Immature natural killer cell (primary cell): Measurements from ENCODE around the gene ADD1. TPM values are rescaled to one million over a fixed set of nuclear protein-coding genes. Genes with fewer than 3 reads are reported as not detected.
"Not testable (repeated sequence)": the region's sequence is repeated elsewhere in the genome, so short reads cannot be mapped to it uniquely, and the experiment has no call there.

ENCODE experiments used
- DNase-seq, 3 donors: peaks; one replicate each; pipeline ENCODE4 v3.0.0; 2022; ENCODE audit warnings: mixed read lengths in 1 of 3
- H3K27ac Mint-ChIP-seq, 6 donors: one replicate each; pipeline ENCODE4 v1.8.0; 2020; ENCODE audit warnings: mixed read lengths in 6 of 6, mild to moderate bottlenecking in 5 of 6, inconsistent platforms in 4 of 6, moderate library complexity in 3 of 6
- H3K27me3 Mint-ChIP-seq, 3 donors: one replicate each; pipeline ENCODE4 v1.8.0; 2020 to 2021; ENCODE audit warnings: low read depth in 3 of 3, mild to moderate bottlenecking in 3 of 3, mixed read lengths in 3 of 3, moderate library complexity in 3 of 3, inconsistent platforms in 1 of 3
- H3K36me3 Mint-ChIP-seq, 3 donors: one replicate each; pipeline ENCODE4 v1.8.0; 2020; ENCODE audit warnings: mixed read lengths in 3 of 3, inconsistent platforms in 2 of 3, mild to moderate bottlenecking in 2 of 3
- H3K4me1 Mint-ChIP-seq, 2 donors: one replicate each; pipeline ENCODE4 v1.8.0; 2020; ENCODE audit warnings: inconsistent platforms in 2 of 2, mild to moderate bottlenecking in 2 of 2, mixed read lengths in 2 of 2, moderate library complexity in 1 of 2
- H3K4me3 Mint-ChIP-seq, 5 donors: one replicate each; pipeline ENCODE4 v1.8.0; 2020; ENCODE audit warnings: mild to moderate bottlenecking in 5 of 5, mixed read lengths in 5 of 5, inconsistent platforms in 3 of 5, moderate library complexity in 3 of 5
- H3K9me3 Mint-ChIP-seq, 6 donors: one replicate each; pipeline ENCODE4 v1.8.0; 2020; ENCODE audit warnings: mild to moderate bottlenecking in 6 of 6, mixed read lengths in 6 of 6, inconsistent platforms in 4 of 6, moderate library complexity in 3 of 6
- polyA plus RNA-seq, 3 donors: library from polyadenylated mRNA; unstranded; fragments of 300-500 nt; fragmentation: Illumina TruSeq; gene quantifications; one replicate each; pipeline ENCODE4 v1.2.3, GENCODE V29; 2021

ADD1 gene
- polyA plus RNA-seq, 3 donors from 2014 or later: 207 to 318 (median 314) TPM

- no peak for DNase-seq
- Mint-ChIP-seq H3K9me3 (no peaks in the 10 kb centered on the region), H3K27ac (peak overlapping the region in 3 of 6 donors; percentile 16 to 39 (median 34)), H3K4me3 (no peak overlapping the region), H3K27me3 (peaks cover 4 to 7% (median 7%) of the 10 kb centered on the region in 3 donors), H3K4me1 (peaks cover 19 to 37% of the 10 kb centered on the region in 2 donors), H3K36me3 (peaks cover 17 to 41% (median 21%) of the 10 kb centered on the region in 3 donors)
These were observed 68.2 kb downstream of the ADD1 start for GRCh38 chr4:2911868-2912267.

GRCh38 chr4:2913168-2913567 is 69.5 kb downstream of the ADD1 start:
- no peak overlapping the region for H3K27ac Mint-ChIP-seq
- H3K27me3 Mint-ChIP-seq: peaks cover 4 to 10% (median 7%) of the 10 kb centered on the region in 3 donors
- H3K4me3 Mint-ChIP-seq: no peak overlapping the region
- H3K9me3 Mint-ChIP-seq: no peaks in the 10 kb centered on the region
- peaks cover 19 to 45% (median 27%) of the 10 kb centered on the region in 3 donors for H3K36me3 Mint-ChIP-seq
- H3K4me1 Mint-ChIP-seq: peaks cover 19 to 38% of the 10 kb centered on the region in 2 donors
- no peak for DNase-seq

DNA sequence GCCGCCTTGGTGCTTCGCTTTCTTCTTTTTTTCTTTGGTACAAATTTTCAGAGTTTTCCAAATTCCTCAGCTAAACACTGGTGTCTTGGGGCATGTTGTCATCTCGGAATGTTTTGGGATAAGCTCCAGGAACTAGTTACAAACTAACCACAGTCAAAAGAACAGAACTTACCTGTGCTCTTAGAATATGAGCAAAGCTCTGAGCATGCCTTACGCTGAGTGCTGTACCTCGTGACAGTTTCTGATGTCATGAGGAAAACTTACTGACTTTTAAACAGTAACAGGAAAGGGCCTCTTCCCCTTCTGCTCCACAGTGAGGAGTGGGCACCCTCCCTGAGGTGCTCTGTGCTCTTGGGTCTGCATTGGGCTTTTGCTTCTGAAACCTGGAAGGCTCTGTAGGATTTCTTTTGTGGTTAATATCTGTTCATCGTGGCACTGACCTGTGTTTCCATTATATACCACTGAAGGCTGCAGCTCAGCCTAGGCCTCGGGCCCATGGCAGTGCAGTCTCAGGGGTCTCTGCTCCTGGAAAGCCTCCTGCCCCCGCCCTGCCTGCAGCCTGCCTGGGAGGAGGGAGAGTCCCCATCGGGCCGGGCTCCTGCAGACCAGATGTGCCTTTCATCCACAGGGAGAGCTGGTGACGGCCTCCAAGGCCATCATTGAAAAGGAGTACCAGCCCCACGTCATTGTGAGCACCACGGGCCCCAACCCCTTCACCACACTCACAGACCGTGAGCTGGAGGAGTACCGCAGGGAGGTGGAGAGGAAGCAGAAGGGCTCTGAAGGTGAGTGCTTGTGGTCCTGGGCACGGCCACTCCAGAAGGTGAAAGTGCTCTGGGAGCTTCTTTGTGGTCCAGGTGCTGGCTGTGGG is 70.8 kb downstream of the ADD1 start:
- DNase-seq: peak; percentile 62 to 74 (median 66)
- Mint-ChIP-seq H3K27ac (peak overlapping the region; percentile 54 to 81 (median 71)), H3K4me1 (peaks cover 28 to 50% of the 10 kb centered on the region in 2 donors), H3K9me3 (no peaks in the 10 kb centered on the region), H3K27me3 (peaks cover 4 to 10% (median 7%) of the 10 kb centered on the region in 3 donors), H3K36me3 (peaks cover 21 to 49% (median 35%) of the 10 kb centered on the region in 3 donors), H3K4me3 (peak overlapping the region in 2 of 5 donors; percentile 21 to 23)

GRCh38 chr4:2915789-2916188 is 72.1 kb downstream of the ADD1 start:
- DNase-seq: no peak
- no peak overlapping the region for H3K4me3 Mint-ChIP-seq
- H3K4me1 Mint-ChIP-seq: peaks cover 41 to 57% of the 10 kb centered on the region in 2 donors
- H3K36me3 Mint-ChIP-seq: peaks cover 21 to 57% (median 48%) of the 10 kb centered on the region in 3 donors
- no peak overlapping the region for H3K27ac Mint-ChIP-seq
- H3K9me3 Mint-ChIP-seq: no peaks in the 10 kb centered on the region
- H3K27me3 Mint-ChIP-seq: peaks cover 5 to 12% (median 7%) of the 10 kb centered on the region in 3 donors

GRCh38 chr4:2916696-2917095 is 73.1 kb downstream of the ADD1 start:
- not testable (repeated sequence) for H3K4me3 Mint-ChIP-seq, H3K9me3 Mint-ChIP-seq, DNase-seq
- H3K27ac Mint-ChIP-seq: peak overlapping the region in 4 of 6 donors; percentile 53 to 85 (median 58)
- H3K27me3 Mint-ChIP-seq: peaks cover 4 to 13% (median 4%) of the 10 kb centered on the region in 3 donors
- peaks cover 48 to 64% of the 10 kb centered on the region in 2 donors for H3K4me1 Mint-ChIP-seq
- peaks cover 21 to 58% (median 53%) of the 10 kb centered on the region in 3 donors for H3K36me3 Mint-ChIP-seq

DNA sequence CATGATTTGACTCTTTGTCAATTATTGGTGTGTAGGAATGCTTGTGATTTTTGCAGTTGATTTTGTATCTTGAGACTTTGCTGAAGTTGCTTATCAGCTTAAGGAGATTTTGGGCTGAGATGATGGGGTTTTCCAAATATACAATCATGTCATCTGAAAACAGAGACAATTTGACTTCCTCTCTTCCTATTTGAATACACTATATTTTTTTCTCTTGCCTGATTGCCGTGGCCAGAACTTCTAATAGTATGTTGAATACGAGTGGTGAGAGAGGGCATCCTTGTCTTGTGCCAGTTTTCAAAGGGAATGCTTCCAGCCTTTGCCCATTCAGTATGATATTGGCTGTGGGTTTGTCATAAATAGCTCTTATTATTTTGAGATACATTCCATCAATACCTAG is 74.7 kb downstream of the ADD1 start:
- not testable (repeated sequence) for DNase-seq, H3K4me3 Mint-ChIP-seq, H3K9me3 Mint-ChIP-seq
- Mint-ChIP-seq H3K27ac (peak overlapping the region; percentile 50 to 85 (median 57)), H3K27me3 (peaks cover 3 to 16% (median 6%) of the 10 kb centered on the region in 3 donors), H3K36me3 (peaks cover 21 to 64% (median 62%) of the 10 kb centered on the region in 3 donors), H3K4me1 (peaks cover 64 to 80% of the 10 kb centered on the region in 2 donors)

- Mint-ChIP-seq H3K27ac (peak overlapping the region; percentile 50 to 85 (median 57)), H3K4me1 (peaks cover 68 to 84% of the 10 kb centered on the region in 2 donors), H3K36me3 (peaks cover 21 to 64% (median 62%) of the 10 kb centered on the region in 3 donors), H3K27me3 (peaks cover 3 to 19% (median 7%) of the 10 kb centered on the region in 3 donors)
- H3K4me3 Mint-ChIP-seq, DNase-seq, H3K9me3 Mint-ChIP-seq: not testable (repeated sequence)
These were observed 75.1 kb downstream of the ADD1 start for GRCh38 chr4:2918714-2919113.

- DNase-seq: peak; percentile 80 to 83 (median 83)
- Mint-ChIP-seq H3K4me1 (peaks cover 61 to 71% of the 10 kb centered on the region in 2 donors), H3K27me3 (peaks cover 1 to 13% (median 4%) of the 10 kb centered on the region in 3 donors), H3K27ac (peak overlapping the region; percentile 77 to 96 (median 94)), H3K36me3 (peaks cover 8 to 52% (median 39%) of the 10 kb centered on the region in 3 donors), H3K4me3 (peak overlapping the region; percentile 69 to 80 (median 75))
- H3K9me3 Mint-ChIP-seq: not testable (repeated sequence)
These were observed 78.9 kb downstream of the ADD1 start for GRCh38 chr4:2922453-2923101.

DNA sequence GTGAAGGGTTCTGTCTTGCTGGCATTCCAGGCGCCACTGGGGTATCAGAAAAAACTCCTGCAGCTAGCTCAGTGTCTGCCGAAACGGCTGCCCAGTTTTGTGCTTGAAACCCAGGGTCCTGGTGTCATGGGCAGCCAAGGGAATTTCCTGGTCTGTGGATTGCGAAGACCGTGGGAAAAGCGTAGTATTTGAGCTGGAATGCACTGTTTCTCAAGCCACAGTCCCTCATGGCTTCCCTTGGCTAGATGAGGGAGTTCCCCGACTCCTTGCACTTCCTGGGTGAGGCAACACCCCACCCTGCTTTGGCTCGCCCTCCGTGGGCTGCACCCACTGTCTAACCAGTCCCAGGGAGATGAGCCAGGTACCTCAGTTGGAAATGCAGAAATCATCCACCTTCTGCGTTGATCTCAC is 79.5 kb downstream of the ADD1 start:
- DNase-seq: peak in 1 of 3 donors; percentile 25
- Mint-ChIP-seq H3K4me3 (peak overlapping the region; percentile 69 to 80 (median 75)), H3K27me3 (peaks cover 1 to 15% (median 4%) of the 10 kb centered on the region in 3 donors), H3K9me3 (no peaks in the 10 kb centered on the region), H3K4me1 (peaks cover 59 to 71% of the 10 kb centered on the region in 2 donors), H3K36me3 (peaks cover 14 to 52% (median 35%) of the 10 kb centered on the region in 3 donors), H3K27ac (peak overlapping the region; percentile 77 to 96 (median 94))

GRCh38 chr4:2923668-2924173 is 80.1 kb downstream of the ADD1 start:
- Mint-ChIP-seq H3K4me1 (peaks cover 53 to 65% of the 10 kb centered on the region in 2 donors), H3K27me3 (peaks cover 2 to 15% (median 4%) of the 10 kb centered on the region in 3 donors), H3K4me3 (peak overlapping the region; percentile 69 to 80 (median 75)), H3K36me3 (peaks cover 14 to 51% (median 33%) of the 10 kb centered on the region in 3 donors), H3K27ac (peak overlapping the region; percentile 77 to 96 (median 94)), H3K9me3 (no peaks in the 10 kb centered on the region)
- no peak for DNase-seq

DNA sequence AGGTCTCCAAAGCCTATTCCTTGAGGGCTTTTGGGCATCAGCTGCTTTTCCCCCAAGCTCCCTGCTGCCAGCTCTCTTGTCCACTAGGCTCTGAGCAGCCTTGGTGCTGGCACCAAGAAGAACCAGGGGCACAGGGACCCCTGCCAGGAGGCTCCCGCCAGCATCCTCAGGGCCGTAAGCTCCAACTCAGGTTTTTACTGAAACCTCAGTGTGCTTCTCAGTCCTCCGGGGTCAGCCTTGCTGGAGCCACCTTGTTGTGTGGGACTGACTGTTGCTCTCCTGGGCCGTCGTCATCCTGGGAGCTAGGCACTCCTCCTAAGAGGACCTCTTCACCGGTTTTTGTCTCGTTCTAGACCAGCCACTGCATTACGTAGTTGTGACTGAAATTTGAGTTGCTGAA is 80.6 kb downstream of the ADD1 start:
- Mint-ChIP-seq H3K4me3 (peak overlapping the region in 2 of 5 donors; percentile 74 to 77), H3K36me3 (peaks cover 18 to 52% (median 35%) of the 10 kb centered on the region in 3 donors), H3K9me3 (no peaks in the 10 kb centered on the region), H3K27ac (peak overlapping the region; percentile 77 to 96 (median 94)), H3K27me3 (peaks cover 3 to 15% (median 4%) of the 10 kb centered on the region in 3 donors), H3K4me1 (peaks cover 52 to 62% of the 10 kb centered on the region in 2 donors)
- DNase-seq: no peak

DNA sequence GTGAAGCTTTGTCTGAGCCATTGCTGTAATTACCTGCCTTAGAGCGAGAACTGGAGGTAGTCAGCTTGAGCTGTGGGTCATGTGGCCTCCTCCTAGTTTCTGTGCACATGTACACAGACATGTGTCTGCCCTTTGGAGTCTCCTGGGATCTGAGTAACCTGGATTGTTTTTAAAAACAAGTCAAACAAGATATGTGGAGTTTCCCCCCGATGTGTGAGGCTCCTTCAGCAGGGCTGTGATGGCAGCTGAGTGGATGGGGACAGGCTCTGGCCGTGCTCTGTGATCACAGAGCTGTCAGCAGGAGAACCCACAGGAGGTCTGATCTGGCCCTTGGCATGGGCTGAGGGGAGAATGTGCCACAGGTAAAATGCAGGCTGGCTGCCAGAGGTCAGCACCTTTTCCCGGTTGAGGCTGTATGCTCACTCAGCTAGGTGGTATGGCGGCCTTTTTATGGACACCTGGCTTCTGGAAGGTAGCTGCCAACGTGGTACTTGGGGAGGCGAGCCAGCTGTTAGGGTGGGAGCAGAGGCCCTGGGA is 81.2 kb downstream of the ADD1 start:
- Mint-ChIP-seq H3K27ac (peak overlapping the region; percentile 69 to 96 (median 92)), H3K36me3 (peaks cover 12 to 46% (median 30%) of the 10 kb centered on the region in 3 donors), H3K9me3 (no peaks in the 10 kb centered on the region), H3K27me3 (peaks cover 2 to 18% (median 4%) of the 10 kb centered on the region in 3 donors), H3K4me1 (peaks cover 47 to 56% of the 10 kb centered on the region in 2 donors), H3K4me3 (no peak overlapping the region)
- no peak for DNase-seq

DNA sequence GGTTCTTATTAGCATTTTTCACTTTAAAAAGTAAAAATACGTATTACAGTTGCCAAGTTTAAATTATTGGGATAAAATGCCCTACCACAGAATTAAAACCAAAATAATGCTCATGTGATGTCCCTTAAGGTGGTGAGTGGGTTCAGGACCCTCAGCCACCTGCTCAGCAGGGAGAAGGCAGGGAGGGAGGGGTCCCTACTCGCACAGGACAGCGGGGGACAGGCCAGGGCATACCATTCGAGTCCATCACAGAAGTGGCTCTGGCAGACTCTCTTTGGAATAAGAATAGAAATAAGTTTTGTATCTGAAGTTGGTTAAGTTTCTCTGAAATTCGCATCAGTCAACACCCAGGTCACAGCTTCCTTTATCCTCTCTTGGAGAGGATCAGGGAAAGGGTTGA is 81.9 kb downstream of the ADD1 start:
- DNase-seq: no peak
- Mint-ChIP-seq H3K27ac (peak overlapping the region in 4 of 6 donors; percentile 40 to 96 (median 85)), H3K4me3 (no peak overlapping the region), H3K36me3 (peaks cover 11 to 40% (median 23%) of the 10 kb centered on the region in 3 donors), H3K4me1 (peaks cover 40 to 50% of the 10 kb centered on the region in 2 donors), H3K9me3 (no peaks in the 10 kb centered on the region), H3K27me3 (peaks cover 2 to 16% (median 4%) of the 10 kb centered on the region in 3 donors)
